Measurements from ENCODE around the gene ACOT11. TPM values are rescaled to one million over a fixed set of nuclear protein-coding genes. Genes with fewer than 3 reads are reported as not detected.
"Not testable (repeated sequence)": the region's sequence is repeated elsewhere in the genome, so short reads cannot be mapped to it uniquely, and the experiment has no call there.

ACOT11 gene
- total RNA-seq, 1 donor from 2014 or later = 4.7 TPM

- Histone ChIP-seq H3K27me3 (ENCODE audit: control insufficient read depth in 3 of 3, insufficient read depth in 3 of 3, low read length in 3 of 3) (no peaks in the 10 kb centered on the region), H3K4me3 (ENCODE audit: low read length in 3 of 3) (no peak overlapping the region), H3K9ac (ENCODE audit: low read depth in 1 of 3, low read length in 3 of 3) (no peak overlapping the region), H3K27ac (ENCODE audit: low read depth, low read length) (no peak overlapping the region), H3K9me3 (ENCODE audit: control insufficient read depth in 3 of 3, low read length in 3 of 3) (no peaks in the 10 kb centered on the region), H3K36me3 (ENCODE audit: control insufficient read depth in 3 of 3, insufficient read depth in 3 of 3, low read length in 3 of 3) (no peaks in the 10 kb centered on the region), H3K4me1 (ENCODE audit: control insufficient read depth in 3 of 3, insufficient read depth in 3 of 3, low read length in 3 of 3) (no peaks in the 10 kb centered on the region)
These were observed 37.2 kb upstream of the ACOT11 start for GRCh38 chr1:54510715-54511270.

DNA sequence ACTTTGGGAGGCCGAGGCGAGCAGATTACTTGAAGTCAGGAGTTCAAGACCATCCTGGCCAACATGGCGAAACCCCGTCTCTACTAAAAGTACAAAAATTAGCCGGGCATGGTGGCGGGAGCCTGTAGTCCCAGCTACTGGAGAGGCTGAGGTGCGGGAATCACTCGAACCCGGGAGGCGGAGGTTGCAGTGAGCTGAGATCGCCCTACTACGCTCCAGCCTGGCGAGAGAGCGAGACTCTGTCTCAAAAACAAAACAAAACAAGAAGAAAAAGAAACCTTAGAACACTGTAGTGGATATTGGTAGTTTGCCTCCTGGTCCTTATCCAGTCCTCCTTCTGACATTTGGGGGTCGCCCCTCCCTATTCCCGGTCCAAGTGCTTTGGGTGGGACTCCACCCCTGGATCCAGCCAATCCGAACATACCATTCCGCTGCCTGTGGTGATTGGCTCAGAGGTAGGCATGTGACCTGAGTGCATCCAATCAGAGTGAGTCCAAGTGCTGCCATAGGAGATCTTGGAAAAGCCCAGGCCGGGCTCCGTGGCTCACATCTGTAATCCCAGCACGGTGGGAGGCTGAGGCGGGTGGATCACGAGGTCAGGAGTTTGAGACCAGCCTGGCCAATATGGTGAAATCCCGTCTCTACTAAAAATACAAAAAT, 34.0 kb upstream of the ACOT11 start:
- not testable (repeated sequence) for H3K27me3 ChIP-seq (ENCODE audit: control insufficient read depth in 3 of 3, insufficient read depth in 3 of 3, low read length in 3 of 3); H3K4me3 ChIP-seq (ENCODE audit: low read length in 3 of 3); H3K9me3 ChIP-seq (ENCODE audit: control insufficient read depth in 3 of 3, low read length in 3 of 3); H3K4me1 ChIP-seq (ENCODE audit: control insufficient read depth in 3 of 3, insufficient read depth in 3 of 3, low read length in 3 of 3); H3K36me3 ChIP-seq (ENCODE audit: control insufficient read depth in 3 of 3, insufficient read depth in 3 of 3, low read length in 3 of 3); H3K9ac ChIP-seq (ENCODE audit: low read depth in 1 of 3, low read length in 3 of 3); H3K27ac ChIP-seq (ENCODE audit: low read depth, low read length)

- Histone ChIP-seq H3K27me3 (ENCODE audit: control insufficient read depth in 3 of 3, insufficient read depth in 3 of 3, low read length in 3 of 3) (no peaks in the 10 kb centered on the region), H3K9me3 (ENCODE audit: control insufficient read depth in 3 of 3, low read length in 3 of 3) (no peaks in the 10 kb centered on the region), H3K4me1 (ENCODE audit: control insufficient read depth in 3 of 3, insufficient read depth in 3 of 3, low read length in 3 of 3) (no peaks in the 10 kb centered on the region)
These were observed 31.6 kb upstream of the ACOT11 start for GRCh38 chr1:54516249-54516920.

DNA sequence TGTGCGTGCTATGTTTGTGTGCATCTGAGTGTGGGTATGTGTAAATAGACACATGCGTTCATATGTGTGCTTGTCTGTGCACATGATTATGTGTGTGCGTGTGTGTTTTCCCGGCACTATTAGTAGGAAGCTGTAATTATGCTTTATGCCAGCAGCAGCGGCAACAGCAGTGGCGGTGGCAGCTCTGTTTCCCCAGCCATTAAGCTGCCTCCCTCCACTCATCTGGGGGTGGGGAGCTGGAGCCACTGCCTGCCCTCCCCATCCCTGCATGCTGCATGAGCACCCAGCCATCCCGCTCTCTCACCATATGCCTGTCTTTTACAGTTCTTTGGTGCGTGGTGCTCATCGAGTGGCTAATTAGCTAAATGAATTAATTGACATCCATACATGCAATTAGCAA, 30.5 kb upstream of the ACOT11 start:
- Histone ChIP-seq H3K4me3 (ENCODE audit: low read length in 3 of 3) (no peak overlapping the region), H3K4me1 (ENCODE audit: control insufficient read depth in 3 of 3, insufficient read depth in 3 of 3, low read length in 3 of 3) (no peaks in the 10 kb centered on the region), H3K27me3 (ENCODE audit: control insufficient read depth in 3 of 3, insufficient read depth in 3 of 3, low read length in 3 of 3) (no peaks in the 10 kb centered on the region), H3K9ac (ENCODE audit: low read depth in 1 of 3, low read length in 3 of 3) (no peak overlapping the region), H3K36me3 (ENCODE audit: control insufficient read depth in 3 of 3, insufficient read depth in 3 of 3, low read length in 3 of 3) (no peaks in the 10 kb centered on the region), H3K27ac (ENCODE audit: low read depth, low read length) (no peak overlapping the region), H3K9me3 (ENCODE audit: control insufficient read depth in 3 of 3, low read length in 3 of 3) (no peaks in the 10 kb centered on the region)

More at GRCh38 chr1:54516249-54516920, 31.6 kb upstream of the ACOT11 start:
- H3K4me3 ChIP-seq (ENCODE audit: low read length in 3 of 3) = no peak overlapping the region
- no peak overlapping the region for H3K9ac ChIP-seq (ENCODE audit: low read depth in 1 of 3, low read length in 3 of 3)
- H3K36me3 ChIP-seq (ENCODE audit: control insufficient read depth in 3 of 3, insufficient read depth in 3 of 3, low read length in 3 of 3) = no peaks in the 10 kb centered on the region
- no peak overlapping the region for H3K27ac ChIP-seq (ENCODE audit: low read depth, low read length)

GRCh38 chr1:54518489-54518888, 29.5 kb upstream of the ACOT11 start:
- Histone ChIP-seq H3K4me1 (ENCODE audit: control insufficient read depth in 3 of 3, insufficient read depth in 3 of 3, low read length in 3 of 3) (no peaks in the 10 kb centered on the region), H3K27ac (ENCODE audit: low read depth, low read length) (no peak overlapping the region), H3K36me3 (ENCODE audit: control insufficient read depth in 3 of 3, insufficient read depth in 3 of 3, low read length in 3 of 3) (no peaks in the 10 kb centered on the region), H3K27me3 (ENCODE audit: control insufficient read depth in 3 of 3, insufficient read depth in 3 of 3, low read length in 3 of 3) (no peaks in the 10 kb centered on the region), H3K9ac (ENCODE audit: low read depth in 1 of 3, low read length in 3 of 3) (no peak overlapping the region), H3K9me3 (ENCODE audit: control insufficient read depth in 3 of 3, low read length in 3 of 3) (no peaks in the 10 kb centered on the region), H3K4me3 (ENCODE audit: low read length in 3 of 3) (no peak overlapping the region)

DNA sequence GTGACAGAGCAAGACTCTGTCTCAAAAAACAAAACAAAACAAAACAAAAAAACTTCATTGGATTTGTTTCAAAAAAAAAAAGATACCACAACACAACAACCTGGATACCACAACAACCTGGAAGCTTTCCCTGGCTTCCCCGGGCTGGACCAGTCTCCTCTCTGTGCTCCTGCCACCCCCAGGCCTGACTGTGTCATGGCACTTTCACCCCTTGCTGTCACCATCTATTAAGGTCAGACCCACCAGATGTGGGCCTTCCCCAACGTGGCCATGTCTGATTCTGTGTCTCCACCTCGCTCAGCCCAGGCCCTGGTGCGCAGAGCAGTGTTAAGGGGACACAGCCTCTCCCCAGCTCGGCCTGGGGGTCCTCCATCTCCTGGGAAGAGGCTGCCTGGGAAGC, 28.3 kb upstream of the ACOT11 start:
- Histone ChIP-seq H3K9me3 (ENCODE audit: control insufficient read depth in 3 of 3, low read length in 3 of 3) (no peaks in the 10 kb centered on the region), H3K9ac (ENCODE audit: low read depth in 1 of 3, low read length in 3 of 3) (no peak overlapping the region), H3K27me3 (ENCODE audit: control insufficient read depth in 3 of 3, insufficient read depth in 3 of 3, low read length in 3 of 3) (no peaks in the 10 kb centered on the region), H3K4me3 (ENCODE audit: low read length in 3 of 3) (no peak overlapping the region), H3K4me1 (ENCODE audit: control insufficient read depth in 3 of 3, insufficient read depth in 3 of 3, low read length in 3 of 3) (no peaks in the 10 kb centered on the region), H3K27ac (ENCODE audit: low read depth, low read length) (no peak overlapping the region), H3K36me3 (ENCODE audit: control insufficient read depth in 3 of 3, insufficient read depth in 3 of 3, low read length in 3 of 3) (no peaks in the 10 kb centered on the region)

DNA sequence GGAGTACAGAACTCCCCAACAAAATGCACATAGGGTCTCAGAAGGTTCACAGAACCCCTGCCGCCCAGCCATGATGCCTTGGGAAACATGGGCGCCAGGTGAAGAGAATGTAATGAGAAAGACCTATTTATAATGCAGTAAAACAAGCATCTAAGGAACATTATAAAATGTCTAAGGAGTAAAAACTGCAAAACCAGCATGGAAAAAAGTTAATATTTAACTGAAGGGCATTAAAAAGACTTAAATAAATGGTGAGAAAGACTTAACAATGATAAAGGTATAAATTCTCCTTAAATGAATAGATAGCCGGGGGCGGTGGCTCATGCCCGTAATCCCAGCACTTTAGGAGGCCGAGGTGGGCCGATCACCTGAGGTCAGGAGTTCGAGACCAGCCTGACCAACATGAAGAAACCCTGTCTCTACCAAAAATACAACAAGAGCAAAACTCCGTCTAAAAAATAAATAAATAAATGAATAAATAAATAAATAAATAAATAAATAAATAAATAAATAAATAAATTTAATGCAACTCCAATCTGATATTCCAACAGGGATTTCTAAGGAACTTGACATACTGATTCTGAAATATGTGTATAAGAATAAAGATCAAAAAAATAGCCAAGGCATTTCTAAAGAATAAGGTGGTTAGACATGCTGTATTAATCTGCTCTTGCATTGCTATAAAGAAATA, 27.3 kb upstream of the ACOT11 start:
- H3K9ac ChIP-seq (ENCODE audit: low read depth in 1 of 3, low read length in 3 of 3) = no peak overlapping the region
- no peaks in the 10 kb centered on the region for H3K9me3 ChIP-seq (ENCODE audit: control insufficient read depth in 3 of 3, low read length in 3 of 3)
- H3K27ac ChIP-seq (ENCODE audit: low read depth, low read length) = no peak overlapping the region
- no peak overlapping the region for H3K4me3 ChIP-seq (ENCODE audit: low read length in 3 of 3)
- no peaks in the 10 kb centered on the region for H3K36me3 ChIP-seq (ENCODE audit: control insufficient read depth in 3 of 3, insufficient read depth in 3 of 3, low read length in 3 of 3)
- no peaks in the 10 kb centered on the region for H3K4me1 ChIP-seq (ENCODE audit: control insufficient read depth in 3 of 3, insufficient read depth in 3 of 3, low read length in 3 of 3)
- H3K27me3 ChIP-seq (ENCODE audit: control insufficient read depth in 3 of 3, insufficient read depth in 3 of 3, low read length in 3 of 3) = no peaks in the 10 kb centered on the region

GRCh38 chr1:54526565-54526964, 21.5 kb upstream of the ACOT11 start:
- H3K36me3 ChIP-seq (ENCODE audit: control insufficient read depth in 3 of 3, insufficient read depth in 3 of 3, low read length in 3 of 3) = not testable (repeated sequence)

GRCh38 chr1:54528613-54529012, 19.4 kb upstream of the ACOT11 start:
- Histone ChIP-seq H3K9ac (ENCODE audit: low read depth in 1 of 3, low read length in 3 of 3) (no peak overlapping the region), H3K9me3 (ENCODE audit: control insufficient read depth in 3 of 3, low read length in 3 of 3) (no peaks in the 10 kb centered on the region), H3K4me1 (ENCODE audit: control insufficient read depth in 3 of 3, insufficient read depth in 3 of 3, low read length in 3 of 3) (no peaks in the 10 kb centered on the region), H3K4me3 (ENCODE audit: low read length in 3 of 3) (no peak overlapping the region), H3K27me3 (ENCODE audit: control insufficient read depth in 3 of 3, insufficient read depth in 3 of 3, low read length in 3 of 3) (no peaks in the 10 kb centered on the region), H3K27ac (ENCODE audit: low read depth, low read length) (no peak overlapping the region), H3K36me3 (ENCODE audit: control insufficient read depth in 3 of 3, insufficient read depth in 3 of 3, low read length in 3 of 3) (no peaks in the 10 kb centered on the region)

More at GRCh38 chr1:54526565-54526964, 21.5 kb upstream of the ACOT11 start:
- not testable (repeated sequence) for H3K4me3 ChIP-seq (ENCODE audit: low read length in 3 of 3); H3K9ac ChIP-seq (ENCODE audit: low read depth in 1 of 3, low read length in 3 of 3); H3K4me1 ChIP-seq (ENCODE audit: control insufficient read depth in 3 of 3, insufficient read depth in 3 of 3, low read length in 3 of 3); H3K9me3 ChIP-seq (ENCODE audit: control insufficient read depth in 3 of 3, low read length in 3 of 3); H3K27me3 ChIP-seq (ENCODE audit: control insufficient read depth in 3 of 3, insufficient read depth in 3 of 3, low read length in 3 of 3); H3K27ac ChIP-seq (ENCODE audit: low read depth, low read length)

- H3K4me1 ChIP-seq (ENCODE audit: control insufficient read depth in 3 of 3, insufficient read depth in 3 of 3, low read length in 3 of 3) = no peaks in the 10 kb centered on the region
These were observed 16.0 kb upstream of the ACOT11 start for GRCh38 chr1:54532033-54532432.

More at GRCh38 chr1:54532033-54532432, 16.0 kb upstream of the ACOT11 start:
- Histone ChIP-seq H3K27ac (ENCODE audit: low read depth, low read length) (no peak overlapping the region), H3K9me3 (ENCODE audit: control insufficient read depth in 3 of 3, low read length in 3 of 3) (no peaks in the 10 kb centered on the region), H3K36me3 (ENCODE audit: control insufficient read depth in 3 of 3, insufficient read depth in 3 of 3, low read length in 3 of 3) (no peaks in the 10 kb centered on the region), H3K9ac (ENCODE audit: low read depth in 1 of 3, low read length in 3 of 3) (no peak overlapping the region), H3K4me3 (ENCODE audit: low read length in 3 of 3) (no peak overlapping the region), H3K27me3 (ENCODE audit: control insufficient read depth in 3 of 3, insufficient read depth in 3 of 3, low read length in 3 of 3) (no peaks in the 10 kb centered on the region)
